Endothelial cell of umbilical vein (primary cell): ENCODE data around the gene PPM1L.

ENCODE experiments used
- EZH2 ChIP-seq: IDR thresholded peaks from 2 replicates; pipeline ENCODE4 v1.6.1; 2012; ENCODE audit warnings: borderline replicate concordance, low read depth, mild to moderate bottlenecking, moderate library complexity, low read length, inconsistent platforms; ENCODE audit not compliant: severe bottlenecking
- FOS ChIP-seq: IDR thresholded peaks from 2 replicates; pipeline ENCODE4 v1.6.1; 2011; ENCODE audit warnings: mild to moderate bottlenecking, low read length, moderate library complexity, borderline replicate concordance; ENCODE audit not compliant: insufficient read depth
- GATA2 ChIP-seq: IDR thresholded peaks from 2 replicates; pipeline ENCODE4 v1.7.0; 2011; ENCODE audit warnings: low read depth, mild to moderate bottlenecking, moderate library complexity, mixed read lengths, low read length; ENCODE audit not compliant: insufficient read length, insufficient read depth
- JUN ChIP-seq: IDR thresholded peaks from 2 replicates; pipeline ENCODE4 v1.6.1; 2011; ENCODE audit warnings: borderline replicate concordance, low read depth; ENCODE audit not compliant: insufficient read length, insufficient read depth
- MAX ChIP-seq: IDR thresholded peaks from 2 replicates; pipeline ENCODE4 v1.6.1; 2011; ENCODE audit not compliant: insufficient read depth, insufficient read length
- MYC ChIP-seq: IDR thresholded peaks from one replicate; pipeline ENCODE4 v1.6.1; 2011; ENCODE audit warnings: mild to moderate bottlenecking, low read depth, low read length
- POLR2A ChIP-seq: IDR thresholded peaks from 2 replicates; pipeline ENCODE4 v1.6.1; 2012; ENCODE audit warnings: low read depth, mild to moderate bottlenecking, control low read depth, low read length
- POLR2AphosphoS5 ChIP-seq: IDR thresholded peaks from 2 replicates; pipeline ENCODE4 v1.6.1; 2012; ENCODE audit warnings: low read depth, mild to moderate bottlenecking, control low read depth, low read length, moderate library complexity; ENCODE audit not compliant: insufficient read depth
- TF ChIP-seq, protein P1 (sequence below), 2 donors: IDR thresholded peaks; 1 replicate in 1 of 2; 2 replicates in 1 of 2; pipeline ENCODE4 v1.5.1; 2011; ENCODE audit warnings: low read length in 2 of 2, mild to moderate bottlenecking in 2 of 2, moderate library complexity in 2 of 2, control low read depth in 1 of 2, inconsistent platforms in 1 of 2, low read depth in 1 of 2; ENCODE audit not compliant: insufficient read depth in 1 of 2; ENCODE audit errors: extremely low read depth in 1 of 2

- no peak for TF ChIP-seq POLR2A
- TF ChIP-seq MYC = no peak
- TF ChIP-seq, protein P1, sequence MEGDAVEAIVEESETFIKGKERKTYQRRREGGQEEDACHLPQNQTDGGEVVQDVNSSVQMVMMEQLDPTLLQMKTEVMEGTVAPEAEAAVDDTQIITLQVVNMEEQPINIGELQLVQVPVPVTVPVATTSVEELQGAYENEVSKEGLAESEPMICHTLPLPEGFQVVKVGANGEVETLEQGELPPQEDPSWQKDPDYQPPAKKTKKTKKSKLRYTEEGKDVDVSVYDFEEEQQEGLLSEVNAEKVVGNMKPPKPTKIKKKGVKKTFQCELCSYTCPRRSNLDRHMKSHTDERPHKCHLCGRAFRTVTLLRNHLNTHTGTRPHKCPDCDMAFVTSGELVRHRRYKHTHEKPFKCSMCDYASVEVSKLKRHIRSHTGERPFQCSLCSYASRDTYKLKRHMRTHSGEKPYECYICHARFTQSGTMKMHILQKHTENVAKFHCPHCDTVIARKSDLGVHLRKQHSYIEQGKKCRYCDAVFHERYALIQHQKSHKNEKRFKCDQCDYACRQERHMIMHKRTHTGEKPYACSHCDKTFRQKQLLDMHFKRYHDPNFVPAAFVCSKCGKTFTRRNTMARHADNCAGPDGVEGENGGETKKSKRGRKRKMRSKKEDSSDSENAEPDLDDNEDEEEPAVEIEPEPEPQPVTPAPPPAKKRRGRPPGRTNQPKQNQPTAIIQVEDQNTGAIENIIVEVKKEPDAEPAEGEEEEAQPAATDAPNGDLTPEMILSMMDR (IDR thresholded peaks at IDR 0.05; ENCODE audit: extremely low read depth in 1 of 2, insufficient read depth in 1 of 2, low read depth in 1 of 2, low read length in 2 of 2) = no peak
- TF ChIP-seq POLR2AphosphoS5 = no peak
- TF ChIP-seq MAX = no peak
- TF ChIP-seq EZH2 = no peak
- TF ChIP-seq JUN = no peak
- no peak for TF ChIP-seq FOS
- no peak for TF ChIP-seq GATA2
Observed at GRCh38 chr3:161028555-161029153, 272.6 kb downstream of the PPM1L start.
